Ishikawa (cell line): Measurements from ENCODE around the gene ZNF845.

Experiments used
- CEBPB ChIP-seq: IDR thresholded peaks from 2 replicates; pipeline ENCODE4 v1.6.1; 2012
- EGR1 ChIP-seq: IDR thresholded peaks from 2 replicates; pipeline ENCODE4 v1.6.1; 2012
- EP300 ChIP-seq: IDR thresholded peaks from 2 replicates; pipeline ENCODE4 v1.6.1; 2012; ENCODE audit warnings: borderline replicate concordance
- RAD21 ChIP-seq: IDR thresholded peaks from 2 replicates; pipeline ENCODE4 v1.6.1; 2012; ENCODE audit warnings: low read depth
- TAF1 ChIP-seq: IDR thresholded peaks from 2 replicates; pipeline ENCODE4 v1.6.1; 2012; ENCODE audit warnings: low read depth, mild to moderate bottlenecking
- USF1 ChIP-seq: IDR thresholded peaks from 2 replicates; pipeline ENCODE4 v1.6.1; 2012
- TF ChIP-seq, protein P1 (sequence below): IDR thresholded peaks from 2 replicates; pipeline ENCODE4 v1.6.1; 2012; ENCODE audit warnings: low read depth, mild to moderate bottlenecking
- TF ChIP-seq, protein P2 (sequence below): IDR thresholded peaks from 2 replicates; pipeline ENCODE4 v1.6.1; 2012

GRCh38 chr19:53290758-53291549 lies 42.6 kb upstream of the ZNF845 start:
- TF ChIP-seq TAF1 (no peak), CEBPB (no peak), EP300 (no peak), RAD21 (no peak), USF1 (no peak), EGR1 (no peak)
- TF ChIP-seq, protein P1, sequence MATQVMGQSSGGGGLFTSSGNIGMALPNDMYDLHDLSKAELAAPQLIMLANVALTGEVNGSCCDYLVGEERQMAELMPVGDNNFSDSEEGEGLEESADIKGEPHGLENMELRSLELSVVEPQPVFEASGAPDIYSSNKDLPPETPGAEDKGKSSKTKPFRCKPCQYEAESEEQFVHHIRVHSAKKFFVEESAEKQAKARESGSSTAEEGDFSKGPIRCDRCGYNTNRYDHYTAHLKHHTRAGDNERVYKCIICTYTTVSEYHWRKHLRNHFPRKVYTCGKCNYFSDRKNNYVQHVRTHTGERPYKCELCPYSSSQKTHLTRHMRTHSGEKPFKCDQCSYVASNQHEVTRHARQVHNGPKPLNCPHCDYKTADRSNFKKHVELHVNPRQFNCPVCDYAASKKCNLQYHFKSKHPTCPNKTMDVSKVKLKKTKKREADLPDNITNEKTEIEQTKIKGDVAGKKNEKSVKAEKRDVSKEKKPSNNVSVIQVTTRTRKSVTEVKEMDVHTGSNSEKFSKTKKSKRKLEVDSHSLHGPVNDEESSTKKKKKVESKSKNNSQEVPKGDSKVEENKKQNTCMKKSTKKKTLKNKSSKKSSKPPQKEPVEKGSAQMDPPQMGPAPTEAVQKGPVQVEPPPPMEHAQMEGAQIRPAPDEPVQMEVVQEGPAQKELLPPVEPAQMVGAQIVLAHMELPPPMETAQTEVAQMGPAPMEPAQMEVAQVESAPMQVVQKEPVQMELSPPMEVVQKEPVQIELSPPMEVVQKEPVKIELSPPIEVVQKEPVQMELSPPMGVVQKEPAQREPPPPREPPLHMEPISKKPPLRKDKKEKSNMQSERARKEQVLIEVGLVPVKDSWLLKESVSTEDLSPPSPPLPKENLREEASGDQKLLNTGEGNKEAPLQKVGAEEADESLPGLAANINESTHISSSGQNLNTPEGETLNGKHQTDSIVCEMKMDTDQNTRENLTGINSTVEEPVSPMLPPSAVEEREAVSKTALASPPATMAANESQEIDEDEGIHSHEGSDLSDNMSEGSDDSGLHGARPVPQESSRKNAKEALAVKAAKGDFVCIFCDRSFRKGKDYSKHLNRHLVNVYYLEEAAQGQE = no peak
- TF ChIP-seq, protein P2, sequence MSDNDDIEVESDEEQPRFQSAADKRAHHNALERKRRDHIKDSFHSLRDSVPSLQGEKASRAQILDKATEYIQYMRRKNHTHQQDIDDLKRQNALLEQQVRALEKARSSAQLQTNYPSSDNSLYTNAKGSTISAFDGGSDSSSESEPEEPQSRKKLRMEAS = no peak
